ENCODE results near the gene APOF.

Gene APOF

DNA sequence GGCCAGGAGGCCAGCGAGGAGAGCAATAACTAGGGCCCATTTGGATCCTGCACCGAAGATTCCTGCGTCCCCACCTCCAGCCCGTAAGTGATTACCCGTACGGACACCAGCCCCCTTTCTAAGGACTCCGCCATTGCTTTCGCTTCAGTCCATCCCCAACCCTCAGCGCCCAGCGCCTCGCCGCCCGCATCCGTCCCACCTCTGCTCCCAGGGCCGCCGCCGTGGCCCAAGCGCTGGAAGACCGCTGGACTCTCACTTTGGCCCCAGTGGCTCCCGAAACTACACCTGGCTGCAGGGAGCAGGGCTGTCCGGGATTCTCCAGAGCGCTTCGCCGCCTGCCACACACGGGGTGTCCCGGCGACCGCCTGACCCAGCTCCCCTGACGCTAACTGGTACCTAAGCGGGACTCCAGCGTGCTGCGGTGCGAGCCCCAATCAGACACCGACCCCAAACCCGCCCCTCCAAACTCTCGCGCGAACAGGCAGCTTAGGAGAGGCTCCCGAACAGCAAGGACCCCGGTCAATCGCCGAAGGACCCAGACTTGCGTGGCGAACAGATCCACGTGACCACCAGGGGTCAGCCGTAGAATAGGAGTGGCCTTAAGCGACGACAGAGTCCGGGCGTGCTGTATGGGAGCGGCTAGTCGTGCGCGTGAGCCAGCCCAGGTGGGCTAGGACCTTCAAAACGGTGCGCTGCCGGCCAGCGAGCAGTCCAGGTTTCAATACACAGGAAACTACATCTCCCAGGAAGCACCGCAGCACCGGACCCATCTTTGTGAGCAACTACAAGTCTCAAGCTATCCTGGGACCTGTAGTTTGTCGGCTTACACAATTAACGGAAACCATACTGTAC lies 46.8 kb downstream of the APOF start, which contains the start of gene CNPY2 (continued):
- no peak for TF ChIP-seq TCF7L2 (IDR thresholded peaks at IDR 0.05; ENCODE audit: borderline replicate concordance, low read depth, low read length)
- no peak for TF ChIP-seq ZNF521 (tag by site-specific recombination; IDR thresholded peaks at IDR 0.05)
- no peak for TF ChIP-seq ZNF670 (tag by site-specific recombination; IDR thresholded peaks at IDR 0.05; ENCODE audit: low read depth)
- TF ChIP-seq SP3 (tag by site-specific recombination; IDR thresholded peaks at IDR 0.05) = peak; percentile 78
- TF ChIP-seq SCRT2 (tag by site-specific recombination; IDR thresholded peaks at IDR 0.05) = no peak
- no peak for TF ChIP-seq BCL6B (tag by site-specific recombination; IDR thresholded peaks at IDR 0.05)
- peak; percentile 82; the same call in 1 of the 2 replicates for TF ChIP-seq ZEB2 (tag by site-specific recombination; IDR thresholded peaks at IDR 0.05)
- TF ChIP-seq ZNF112 (tag by site-specific recombination; IDR thresholded peaks at IDR 0.05) = no peak
- TF ChIP-seq ZNF529 (tag by site-specific recombination; IDR thresholded peaks at IDR 0.05; ENCODE audit: insufficient replicate concordance) = no peak
- no peak for TF ChIP-seq ZNF791 (tag by site-specific recombination; IDR thresholded peaks at IDR 0.05)
- no peak for TF ChIP-seq ZNF580 (tag by site-specific recombination; IDR thresholded peaks at IDR 0.05)
- TF ChIP-seq, protein P1, sequence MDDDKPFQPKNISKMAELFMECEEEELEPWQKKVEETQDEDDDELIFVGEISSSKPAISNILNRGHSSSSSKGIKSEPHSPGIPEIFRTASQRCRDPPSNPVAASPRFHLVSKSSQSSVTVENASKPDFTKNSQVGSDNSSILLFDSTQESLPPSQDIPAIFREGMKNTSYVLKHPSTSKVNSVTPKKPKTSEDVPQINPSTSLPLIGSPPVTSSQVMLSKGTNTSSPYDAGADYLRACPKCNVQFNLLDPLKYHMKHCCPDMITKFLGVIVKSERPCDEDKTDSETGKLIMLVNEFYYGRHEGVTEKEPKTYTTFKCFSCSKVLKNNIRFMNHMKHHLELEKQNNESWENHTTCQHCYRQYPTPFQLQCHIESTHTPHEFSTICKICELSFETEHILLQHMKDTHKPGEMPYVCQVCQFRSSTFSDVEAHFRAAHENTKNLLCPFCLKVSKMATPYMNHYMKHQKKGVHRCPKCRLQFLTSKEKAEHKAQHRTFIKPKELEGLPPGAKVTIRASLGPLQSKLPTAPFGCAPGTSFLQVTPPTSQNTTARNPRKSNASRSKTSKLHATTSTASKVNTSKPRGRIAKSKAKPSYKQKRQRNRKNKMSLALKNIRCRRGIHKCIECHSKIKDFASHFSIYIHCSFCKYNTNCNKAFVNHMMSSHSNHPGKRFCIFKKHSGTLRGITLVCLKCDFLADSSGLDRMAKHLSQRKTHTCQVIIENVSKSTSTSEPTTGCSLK (tag by site-specific recombination; IDR thresholded peaks at IDR 0.05) = no peak
- TF ChIP-seq KLF16 (tag by site-specific recombination; IDR thresholded peaks at IDR 0.05) = peak; percentile 75
- TF ChIP-seq ZNF175 (tag by site-specific recombination; IDR thresholded peaks at IDR 0.05) = no peak
- no peak for TF ChIP-seq ZNF248 (tag by site-specific recombination; IDR thresholded peaks at IDR 0.05)
- TF ChIP-seq GFI1B (tag by site-specific recombination; IDR thresholded peaks at IDR 0.05) = no peak
- TF ChIP-seq ZBTB26 (tag by site-specific recombination; optimal IDR thresholded peaks at IDR 0.05) = peak; percentile 64
- no peak for TF ChIP-seq ZNF239 (tag by site-specific recombination; IDR thresholded peaks at IDR 0.05)
- TF ChIP-seq, protein P2, sequence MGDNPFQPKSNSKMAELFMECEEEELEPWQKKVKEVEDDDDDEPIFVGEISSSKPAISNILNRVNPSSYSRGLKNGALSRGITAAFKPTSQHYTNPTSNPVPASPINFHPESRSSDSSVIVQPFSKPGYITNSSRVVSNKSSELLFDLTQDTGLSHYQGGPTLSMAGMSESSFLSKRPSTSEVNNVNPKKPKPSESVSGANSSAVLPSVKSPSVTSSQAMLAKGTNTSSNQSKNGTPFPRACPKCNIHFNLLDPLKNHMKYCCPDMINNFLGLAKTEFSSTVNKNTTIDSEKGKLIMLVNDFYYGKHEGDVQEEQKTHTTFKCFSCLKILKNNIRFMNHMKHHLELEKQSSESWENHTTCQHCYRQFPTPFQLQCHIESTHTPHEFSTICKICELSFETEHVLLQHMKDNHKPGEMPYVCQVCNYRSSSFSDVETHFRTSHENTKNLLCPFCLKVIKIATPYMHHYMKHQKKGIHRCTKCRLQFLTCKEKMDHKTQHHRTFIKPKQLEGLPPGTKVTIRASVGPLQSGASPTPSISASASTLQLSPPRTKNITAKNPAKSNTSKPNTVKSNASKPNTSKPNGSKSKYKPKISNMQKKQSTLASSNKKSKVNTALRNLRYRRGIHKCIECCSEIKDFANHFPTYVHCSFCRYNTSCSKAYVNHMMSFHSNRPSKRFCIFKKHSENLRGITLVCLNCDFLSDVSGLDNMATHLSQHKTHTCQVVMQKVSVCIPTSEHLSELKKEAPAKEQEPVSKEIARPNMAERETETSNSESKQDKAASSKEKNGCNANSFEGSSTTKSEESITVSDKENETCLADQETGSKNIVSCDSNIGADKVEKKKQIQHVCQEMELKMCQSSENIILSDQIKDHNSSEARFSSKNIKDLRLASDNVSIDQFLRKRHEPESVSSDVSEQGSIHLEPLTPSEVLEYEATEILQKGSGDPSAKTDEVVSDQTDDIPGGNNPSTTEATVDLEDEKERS (tag by site-specific recombination; IDR thresholded peaks at IDR 0.05) = no peak
- TF ChIP-seq, protein P3, sequence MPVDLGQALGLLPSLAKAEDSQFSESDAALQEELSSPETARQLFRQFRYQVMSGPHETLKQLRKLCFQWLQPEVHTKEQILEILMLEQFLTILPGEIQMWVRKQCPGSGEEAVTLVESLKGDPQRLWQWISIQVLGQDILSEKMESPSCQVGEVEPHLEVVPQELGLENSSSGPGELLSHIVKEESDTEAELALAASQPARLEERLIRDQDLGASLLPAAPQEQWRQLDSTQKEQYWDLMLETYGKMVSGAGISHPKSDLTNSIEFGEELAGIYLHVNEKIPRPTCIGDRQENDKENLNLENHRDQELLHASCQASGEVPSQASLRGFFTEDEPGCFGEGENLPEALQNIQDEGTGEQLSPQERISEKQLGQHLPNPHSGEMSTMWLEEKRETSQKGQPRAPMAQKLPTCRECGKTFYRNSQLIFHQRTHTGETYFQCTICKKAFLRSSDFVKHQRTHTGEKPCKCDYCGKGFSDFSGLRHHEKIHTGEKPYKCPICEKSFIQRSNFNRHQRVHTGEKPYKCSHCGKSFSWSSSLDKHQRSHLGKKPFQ (tag by site-specific recombination; IDR thresholded peaks at IDR 0.05) = no peak
- peak; percentile 53; the same call in 1 of the 2 replicates for TF ChIP-seq ZFP69B (tag by site-specific recombination; IDR thresholded peaks at IDR 0.05)
- TF ChIP-seq, protein P4, sequence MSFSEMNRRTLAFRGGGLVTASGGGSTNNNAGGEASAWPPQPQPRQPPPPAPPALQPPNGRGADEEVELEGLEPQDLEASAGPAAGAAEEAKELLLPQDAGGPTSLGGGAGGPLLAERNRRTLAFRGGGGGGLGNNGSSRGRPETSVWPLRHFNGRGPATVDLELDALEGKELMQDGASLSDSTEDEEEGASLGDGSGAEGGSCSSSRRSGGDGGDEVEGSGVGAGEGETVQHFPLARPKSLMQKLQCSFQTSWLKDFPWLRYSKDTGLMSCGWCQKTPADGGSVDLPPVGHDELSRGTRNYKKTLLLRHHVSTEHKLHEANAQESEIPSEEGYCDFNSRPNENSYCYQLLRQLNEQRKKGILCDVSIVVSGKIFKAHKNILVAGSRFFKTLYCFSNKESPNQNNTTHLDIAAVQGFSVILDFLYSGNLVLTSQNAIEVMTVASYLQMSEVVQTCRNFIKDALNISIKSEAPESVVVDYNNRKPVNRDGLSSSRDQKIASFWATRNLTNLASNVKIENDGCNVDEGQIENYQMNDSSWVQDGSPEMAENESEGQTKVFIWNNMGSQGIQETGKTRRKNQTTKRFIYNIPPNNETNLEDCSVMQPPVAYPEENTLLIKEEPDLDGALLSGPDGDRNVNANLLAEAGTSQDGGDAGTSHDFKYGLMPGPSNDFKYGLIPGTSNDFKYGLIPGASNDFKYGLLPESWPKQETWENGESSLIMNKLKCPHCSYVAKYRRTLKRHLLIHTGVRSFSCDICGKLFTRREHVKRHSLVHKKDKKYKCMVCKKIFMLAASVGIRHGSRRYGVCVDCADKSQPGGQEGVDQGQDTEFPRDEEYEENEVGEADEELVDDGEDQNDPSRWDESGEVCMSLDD (tag by site-specific recombination; IDR thresholded peaks at IDR 0.05) = peak; percentile 86
- TF ChIP-seq ZNF138 (tag by site-specific recombination; IDR thresholded peaks at IDR 0.05; ENCODE audit: borderline replicate concordance) = no peak
- no peak for TF ChIP-seq ZSCAN16 (tag by site-specific recombination; IDR thresholded peaks at IDR 0.05)
- peak; percentile 94 for TF ChIP-seq ZNF600 (tag by site-specific recombination; IDR thresholded peaks at IDR 0.05)
- no peak for TF ChIP-seq ZNF677 (tag by site-specific recombination; IDR thresholded peaks at IDR 0.05)
